Fibroblast of the aortic adventitia (primary cell): Measurements from ENCODE around the gene VIPR2. TPM values are rescaled to one million over a fixed set of nuclear protein-coding genes. Genes with fewer than 3 reads are reported as not detected.
"Not testable (repeated sequence)": the region's sequence is repeated elsewhere in the genome, so short reads cannot be mapped to it uniquely, and the experiment has no call there.

Experiments
- DNase-seq: peaks from one replicate; pipeline ENCODE4 v3.0.0-alpha.2; 2010; ENCODE audit warnings: low read depth
- H3K4me3 ChIP-seq: 2 replicates; pipeline ENCODE4 v1.5.1; 2011; ENCODE audit warnings: low read depth, mild to moderate bottlenecking, control low read depth, low read length, moderate library complexity
- total RNA-seq: library from RNA; depleted of rRNA; stranded (reverse); fragments of >200 nt; gene quantifications from 2 replicates; pipeline ENCODE4 v1.2.3, GENCODE V29; 2012; ENCODE audit warnings: low replicate concordance
- TF ChIP-seq, protein P1 (sequence below): IDR thresholded peaks from 2 replicates; pipeline ENCODE4 v1.5.1; 2011; ENCODE audit warnings: mild to moderate bottlenecking, low read length, control low read depth, inconsistent platforms; ENCODE audit not compliant: insufficient read depth

The VIPR2 gene
- total RNA-seq, 1 donor = not detected

- no peak for DNase-seq
- H3K4me3 ChIP-seq = no peak overlapping the region
- TF ChIP-seq, protein P1, sequence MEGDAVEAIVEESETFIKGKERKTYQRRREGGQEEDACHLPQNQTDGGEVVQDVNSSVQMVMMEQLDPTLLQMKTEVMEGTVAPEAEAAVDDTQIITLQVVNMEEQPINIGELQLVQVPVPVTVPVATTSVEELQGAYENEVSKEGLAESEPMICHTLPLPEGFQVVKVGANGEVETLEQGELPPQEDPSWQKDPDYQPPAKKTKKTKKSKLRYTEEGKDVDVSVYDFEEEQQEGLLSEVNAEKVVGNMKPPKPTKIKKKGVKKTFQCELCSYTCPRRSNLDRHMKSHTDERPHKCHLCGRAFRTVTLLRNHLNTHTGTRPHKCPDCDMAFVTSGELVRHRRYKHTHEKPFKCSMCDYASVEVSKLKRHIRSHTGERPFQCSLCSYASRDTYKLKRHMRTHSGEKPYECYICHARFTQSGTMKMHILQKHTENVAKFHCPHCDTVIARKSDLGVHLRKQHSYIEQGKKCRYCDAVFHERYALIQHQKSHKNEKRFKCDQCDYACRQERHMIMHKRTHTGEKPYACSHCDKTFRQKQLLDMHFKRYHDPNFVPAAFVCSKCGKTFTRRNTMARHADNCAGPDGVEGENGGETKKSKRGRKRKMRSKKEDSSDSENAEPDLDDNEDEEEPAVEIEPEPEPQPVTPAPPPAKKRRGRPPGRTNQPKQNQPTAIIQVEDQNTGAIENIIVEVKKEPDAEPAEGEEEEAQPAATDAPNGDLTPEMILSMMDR = no peak
Measured at GRCh38 chr7:159105066-159105780, 39.4 kb downstream of the VIPR2 start.

DNA sequence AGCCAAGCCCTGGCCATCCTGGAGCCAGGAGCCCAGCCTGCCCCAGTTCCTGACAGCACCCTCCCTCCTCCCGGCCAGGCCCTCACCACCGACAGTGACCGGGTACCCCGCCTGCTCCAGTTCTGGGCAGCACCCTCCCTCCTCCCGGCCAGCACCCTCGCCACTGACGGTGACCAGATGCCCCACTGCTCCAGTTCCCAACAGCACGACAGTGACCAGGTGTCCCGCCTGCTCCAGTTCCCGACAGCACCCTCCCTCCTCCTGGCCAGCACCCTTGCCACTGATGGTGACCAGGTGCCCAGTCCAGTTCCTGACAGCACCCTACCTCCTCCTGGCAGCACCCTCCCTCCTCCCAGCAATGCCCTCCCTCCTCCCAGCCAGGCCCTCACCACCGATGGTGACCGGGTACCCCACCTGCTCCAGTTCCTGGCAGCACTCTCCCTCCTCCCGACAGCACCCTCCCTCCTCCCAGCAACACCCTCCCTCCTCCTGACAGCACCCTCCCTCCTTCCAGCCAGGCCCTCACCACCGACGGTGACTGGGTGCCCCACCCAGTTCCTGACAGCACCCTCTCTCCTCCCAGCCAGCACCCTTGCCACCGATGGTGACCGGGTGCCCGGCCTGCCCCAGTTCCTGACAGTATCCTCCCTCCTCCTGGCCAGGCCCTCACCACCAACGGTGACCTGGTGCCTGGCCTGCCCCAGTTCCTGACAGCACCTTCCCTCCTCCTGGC is 40.3 kb downstream of the VIPR2 start:
- H3K4me3 ChIP-seq = no peak overlapping the region
- TF ChIP-seq, protein P1 = no peak
- DNase-seq = no peak

DNA sequence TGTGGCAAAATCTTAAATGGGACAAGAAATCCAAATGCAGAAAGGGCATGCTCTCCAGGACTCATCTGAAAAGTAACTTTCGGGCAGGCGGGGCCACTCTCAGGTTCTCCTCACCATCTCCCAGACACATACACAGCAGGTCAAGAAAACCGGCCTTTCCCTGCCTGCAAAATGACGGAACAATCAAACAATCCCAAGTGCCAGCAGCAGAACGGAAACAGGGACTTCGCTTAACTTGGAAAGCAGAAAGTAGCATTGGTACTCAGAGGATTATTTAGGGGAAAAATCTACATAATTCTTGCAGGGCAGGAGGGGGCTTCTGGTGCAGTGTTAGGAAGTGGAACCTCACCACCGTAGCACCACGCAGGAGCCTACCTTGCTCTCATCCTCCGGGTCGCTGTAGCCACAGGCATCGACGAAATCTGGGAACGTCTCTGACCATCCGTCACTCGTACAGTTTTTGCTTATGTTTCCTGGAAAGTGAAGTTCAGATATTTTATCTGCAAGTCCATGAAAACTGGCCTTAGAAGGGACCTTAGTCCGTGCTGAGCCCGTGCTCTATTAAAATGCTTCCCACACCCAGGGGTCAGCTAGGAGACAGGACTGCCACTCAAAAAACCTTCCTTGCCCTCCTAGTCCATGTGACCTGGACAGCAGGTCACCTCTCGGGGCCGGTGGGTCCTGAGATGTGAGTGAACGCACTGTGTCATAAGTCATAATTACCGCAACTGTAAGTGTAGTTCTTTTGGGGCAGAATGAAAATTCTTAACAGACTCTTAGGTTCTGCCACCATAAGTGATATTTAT is 41.1 kb downstream of the VIPR2 start:
- DNase-seq = no peak
- H3K4me3 ChIP-seq = no peak overlapping the region
- TF ChIP-seq, protein P1 = no peak

DNA sequence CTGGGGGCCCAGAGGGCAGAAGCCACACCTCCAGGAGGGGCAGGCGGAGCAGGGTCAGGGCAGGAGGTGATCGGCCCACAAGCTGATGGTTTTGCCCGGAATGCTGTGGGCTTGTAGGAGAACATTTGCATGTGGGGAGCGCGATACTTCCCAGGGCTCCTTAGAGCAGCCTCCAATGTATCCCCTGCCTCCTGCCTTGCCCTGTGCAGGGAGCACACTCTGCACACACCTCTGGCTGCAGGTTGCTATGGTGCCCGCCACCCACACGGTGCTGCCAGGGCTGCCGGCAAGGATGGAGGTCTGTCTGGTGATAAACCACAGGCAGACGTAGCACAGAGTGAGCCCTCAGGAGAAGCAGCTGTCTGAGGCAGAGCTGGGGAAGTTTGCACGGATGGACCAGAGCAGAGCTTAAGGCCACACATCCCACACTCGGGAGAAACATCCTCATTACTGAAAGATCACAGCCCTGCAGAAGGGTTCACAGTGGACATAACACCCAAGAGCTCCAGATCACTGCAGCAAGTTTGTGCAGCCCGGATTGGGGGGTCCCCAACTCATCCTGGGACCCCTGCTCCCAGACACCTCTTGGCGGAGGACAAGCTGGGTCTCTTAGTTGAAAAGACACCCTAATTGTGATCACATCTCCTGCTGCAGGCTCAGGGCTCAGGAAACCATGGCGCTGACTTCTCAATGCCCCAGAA is 41.8 kb downstream of the VIPR2 start:
- no peak for DNase-seq
- TF ChIP-seq, protein P1 = no peak
- no peak overlapping the region for H3K4me3 ChIP-seq

GRCh38 chr7:159101661-159102091 is 43.0 kb downstream of the VIPR2 start:
- not testable (repeated sequence) for DNase-seq

DNA sequence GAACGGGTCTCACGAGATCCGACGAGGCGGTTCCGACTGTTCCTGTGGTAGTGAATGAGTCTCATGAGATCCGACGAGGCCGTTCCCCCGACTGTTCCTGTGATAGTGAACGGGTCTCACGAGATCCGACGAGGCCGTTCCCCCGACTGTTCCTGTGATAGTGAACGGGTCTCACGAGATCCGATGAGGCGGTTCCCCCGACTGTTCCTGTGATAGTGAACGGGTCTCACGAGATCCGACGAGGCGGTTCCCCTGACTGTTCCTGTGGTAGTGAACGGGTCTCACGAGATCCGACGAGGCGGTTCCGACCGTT is 43.6 kb downstream of the VIPR2 start:
- not testable (repeated sequence) for H3K4me3 ChIP-seq, DNase-seq

More at GRCh38 chr7:159101661-159102091, 43.0 kb downstream of the VIPR2 start:
- H3K4me3 ChIP-seq = not testable (repeated sequence)

DNA sequence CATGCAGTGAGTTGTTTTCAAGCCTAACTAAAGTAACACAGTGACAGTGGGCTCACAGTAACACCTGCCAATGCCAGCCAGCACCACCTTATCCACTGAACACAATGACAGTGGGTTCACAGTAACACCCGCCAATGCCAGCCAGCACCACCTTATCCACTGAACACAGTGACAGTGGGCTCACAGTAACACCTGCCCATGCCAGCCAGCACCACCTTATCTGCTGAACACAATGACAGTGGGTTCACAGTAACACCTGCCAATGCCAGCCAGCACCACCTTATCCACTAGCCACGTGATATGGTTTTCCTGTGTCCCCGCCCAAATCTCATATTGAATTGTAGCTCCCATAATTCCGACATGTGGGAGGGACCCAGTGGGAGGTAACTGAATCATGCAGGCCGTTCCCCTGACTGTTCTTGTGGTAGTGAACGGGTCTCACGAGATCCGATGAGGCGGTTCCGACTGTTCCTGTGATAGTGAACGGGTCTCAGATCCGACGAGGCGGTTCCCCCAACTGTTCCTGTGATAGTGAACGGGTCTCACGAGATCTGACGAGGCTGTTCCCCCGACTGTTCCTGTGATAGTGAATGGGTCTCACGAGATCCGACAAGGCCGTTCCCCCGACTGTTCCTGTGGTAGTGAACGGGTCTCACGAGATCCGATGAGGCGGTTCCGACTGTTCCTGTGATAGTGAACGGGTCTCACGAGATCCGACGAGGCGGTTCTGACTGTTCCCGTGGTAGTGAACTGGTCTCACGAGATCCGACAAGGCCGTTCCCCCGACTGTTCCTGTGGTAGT is 44.2 kb downstream of the VIPR2 start:
- H3K4me3 ChIP-seq, DNase-seq: not testable (repeated sequence)
